D721Med (cell line): ENCODE data around the gene CDH4.

Source experiments
- DNase-seq: peaks from one replicate; pipeline ENCODE4 v3.0.0; 2011; ENCODE audit warnings: low spot score; ENCODE audit not compliant: insufficient read length
- FAIRE-seq: peaks from 2 replicates; lab custom pipeline; 2011; peaks lifted over from hg19 to GRCh38; lab: Jason Lieb, UNC
- TF ChIP-seq, protein P1 (sequence below): IDR thresholded peaks from 2 replicates; pipeline ENCODE4 v1.5.1; 2012; ENCODE audit warnings: mild to moderate bottlenecking, control low read depth; ENCODE audit not compliant: insufficient read depth; ENCODE audit errors: missing control alignments

The CDH4 gene

DNA sequence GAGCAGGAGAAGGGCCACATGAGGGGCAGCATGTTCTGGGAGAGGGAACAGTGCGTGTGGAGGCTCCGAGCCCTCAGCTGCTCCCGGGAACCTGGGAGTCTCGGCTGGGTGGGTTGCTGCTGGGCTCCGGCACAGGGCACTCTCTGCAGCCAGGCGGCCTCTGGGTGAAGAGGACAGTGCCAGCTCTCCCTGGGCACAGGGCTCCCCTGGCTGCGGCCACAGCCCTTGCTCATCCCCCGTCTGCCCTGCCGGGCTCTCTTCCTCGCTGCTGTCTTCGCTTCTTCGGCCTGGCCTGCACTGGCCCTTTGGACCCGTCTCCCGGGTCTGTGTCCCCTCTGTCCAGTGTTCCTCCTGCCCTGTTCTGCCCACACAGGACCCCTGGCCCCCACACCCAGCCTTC lies 48.2 kb downstream of the CDH4 start:
- no peak for DNase-seq
- FAIRE-seq: no peak
- TF ChIP-seq, protein P1, sequence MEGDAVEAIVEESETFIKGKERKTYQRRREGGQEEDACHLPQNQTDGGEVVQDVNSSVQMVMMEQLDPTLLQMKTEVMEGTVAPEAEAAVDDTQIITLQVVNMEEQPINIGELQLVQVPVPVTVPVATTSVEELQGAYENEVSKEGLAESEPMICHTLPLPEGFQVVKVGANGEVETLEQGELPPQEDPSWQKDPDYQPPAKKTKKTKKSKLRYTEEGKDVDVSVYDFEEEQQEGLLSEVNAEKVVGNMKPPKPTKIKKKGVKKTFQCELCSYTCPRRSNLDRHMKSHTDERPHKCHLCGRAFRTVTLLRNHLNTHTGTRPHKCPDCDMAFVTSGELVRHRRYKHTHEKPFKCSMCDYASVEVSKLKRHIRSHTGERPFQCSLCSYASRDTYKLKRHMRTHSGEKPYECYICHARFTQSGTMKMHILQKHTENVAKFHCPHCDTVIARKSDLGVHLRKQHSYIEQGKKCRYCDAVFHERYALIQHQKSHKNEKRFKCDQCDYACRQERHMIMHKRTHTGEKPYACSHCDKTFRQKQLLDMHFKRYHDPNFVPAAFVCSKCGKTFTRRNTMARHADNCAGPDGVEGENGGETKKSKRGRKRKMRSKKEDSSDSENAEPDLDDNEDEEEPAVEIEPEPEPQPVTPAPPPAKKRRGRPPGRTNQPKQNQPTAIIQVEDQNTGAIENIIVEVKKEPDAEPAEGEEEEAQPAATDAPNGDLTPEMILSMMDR: no peak

DNA sequence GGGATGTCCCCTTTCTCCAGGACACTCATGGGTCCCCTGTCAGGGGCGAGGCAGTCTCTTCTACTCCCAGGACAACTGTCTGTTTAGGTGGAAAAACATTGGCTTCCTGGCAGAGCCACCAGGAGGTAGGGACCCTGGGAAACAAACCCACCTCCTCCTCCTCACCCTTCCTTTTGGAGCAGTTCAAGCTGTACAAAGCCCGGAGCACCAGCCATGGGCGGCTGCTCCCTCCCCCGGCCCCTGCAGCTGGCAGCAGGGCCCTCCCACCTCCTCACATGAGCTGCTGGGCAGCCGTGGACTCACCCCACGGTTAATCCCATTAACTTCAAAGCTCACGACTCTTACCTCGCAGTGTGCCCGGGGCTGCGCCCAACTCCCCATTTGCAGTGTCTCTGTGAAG lies 48.6 kb downstream of the CDH4 start:
- DNase-seq (no peak), FAIRE-seq (no peak)
- TF ChIP-seq, protein P1: no peak

DNA sequence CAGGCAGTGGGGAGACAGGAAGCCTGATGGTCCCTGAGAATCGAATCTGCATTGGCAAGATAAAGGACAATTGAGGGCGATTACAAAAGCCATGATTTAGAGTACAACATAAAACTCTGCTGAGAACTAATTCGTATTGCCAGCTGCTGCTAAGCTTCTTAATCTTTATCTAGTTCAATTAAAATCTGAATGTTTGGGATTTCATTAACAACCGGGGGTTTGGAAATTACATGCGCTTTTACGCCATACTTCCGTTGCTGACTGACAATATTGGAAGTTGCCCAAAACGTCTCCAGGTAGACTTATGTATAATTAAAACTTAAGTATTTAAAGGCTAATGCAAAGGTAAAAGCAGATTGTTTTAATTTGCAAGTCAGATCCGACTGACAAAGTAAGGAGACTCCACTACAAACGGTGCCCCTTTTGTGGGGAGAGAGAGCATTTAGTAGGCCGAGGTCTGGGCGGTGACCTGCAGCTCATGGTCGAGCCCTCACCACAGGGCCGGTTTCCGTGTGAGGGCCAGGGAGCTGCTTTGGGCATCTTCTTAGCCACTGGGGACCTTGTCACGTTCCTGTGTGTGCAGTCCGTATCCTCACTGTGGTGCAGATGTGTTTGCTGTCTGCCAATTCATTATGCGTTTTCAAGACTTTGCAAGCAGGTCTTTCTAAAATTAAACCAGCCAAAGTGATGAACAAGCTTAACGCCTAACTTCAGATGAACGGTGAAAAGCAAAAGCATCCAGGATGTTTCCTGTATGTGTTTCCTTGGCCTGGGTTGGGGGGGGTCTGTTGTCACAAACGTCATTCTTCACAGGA lies 49.9 kb downstream of the CDH4 start:
- TF ChIP-seq, protein P1: no peak
- DNase-seq (no peak), FAIRE-seq (no peak)

DNA sequence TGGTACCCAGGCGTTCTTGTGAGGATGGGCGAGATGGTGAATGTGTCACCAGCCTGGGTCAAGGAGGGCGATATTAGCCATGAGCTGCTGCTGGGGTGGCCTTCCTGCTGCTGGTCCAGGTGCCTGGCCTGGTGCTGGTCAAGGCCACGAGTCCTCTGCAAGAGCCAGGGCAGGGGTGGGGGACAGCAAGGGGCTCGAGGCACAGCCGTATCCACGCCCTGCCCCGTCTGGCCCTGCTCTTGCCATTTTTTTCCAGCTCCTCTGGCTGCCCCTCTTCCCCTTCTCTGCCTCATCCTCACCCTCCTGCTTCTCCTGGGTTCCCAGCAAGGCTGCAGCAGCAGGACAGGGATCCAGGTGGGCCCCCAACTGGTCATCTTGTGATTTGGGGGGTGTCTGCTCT lies 51.2 kb downstream of the CDH4 start:
- FAIRE-seq: no peak
- TF ChIP-seq, protein P1: no peak
- DNase-seq: no peak

DNA sequence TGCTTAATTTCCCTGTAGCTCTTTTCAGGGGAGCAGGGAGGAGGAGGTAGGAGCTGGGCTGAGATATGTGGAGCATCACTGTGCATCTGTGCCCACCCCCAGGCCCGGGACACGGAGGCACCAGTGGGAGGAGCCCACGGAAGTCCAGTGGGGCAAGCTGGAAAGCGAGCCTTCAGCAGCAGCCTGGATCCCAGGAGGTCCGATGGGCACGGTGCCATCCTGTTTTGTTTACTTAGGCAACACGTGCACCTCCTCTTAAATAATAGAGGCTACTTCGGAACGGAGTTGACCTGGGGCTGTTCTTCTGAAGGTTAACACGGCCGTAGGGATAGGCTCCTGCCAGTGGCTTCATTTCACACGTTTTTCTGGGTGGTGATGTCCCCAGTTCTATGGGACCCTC lies 51.6 kb downstream of the CDH4 start:
- FAIRE-seq: no peak

DNA sequence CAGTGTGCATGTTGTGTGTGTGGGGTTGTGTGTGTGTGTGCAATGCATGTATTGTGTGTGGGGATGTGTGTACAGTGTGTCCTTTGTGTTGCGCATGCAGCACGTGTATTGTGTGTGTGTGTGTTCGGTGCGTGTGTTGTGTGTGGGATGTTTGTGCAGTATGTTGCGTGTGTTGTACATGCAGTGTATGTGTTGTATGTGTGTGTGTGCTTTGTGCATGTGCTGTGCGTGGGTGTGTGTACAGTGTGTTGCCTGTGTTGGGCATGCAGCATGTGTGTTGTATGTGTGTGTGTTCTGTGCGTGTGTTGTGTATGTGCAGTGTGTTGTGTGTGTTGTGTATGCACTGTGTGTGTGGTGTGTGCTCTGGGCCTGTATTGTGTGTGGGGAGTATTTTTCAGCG lies 52.7 kb downstream of the CDH4 start:
- FAIRE-seq (no peak), DNase-seq (no peak)

More for the DNA sequence above, 51.6 kb downstream of the CDH4 start:
- TF ChIP-seq, protein P1: no peak
- DNase-seq: no peak

More for the DNA sequence above, 52.7 kb downstream of the CDH4 start:
- TF ChIP-seq, protein P1: no peak
